MM.1S (cell line): ENCODE measurements around the gene IFTAP.

ENCODE experiments used
- DNase-seq: peaks from one replicate; pipeline ENCODE4 v3.0.0-alpha.2; 2015
- H2AFZ ChIP-seq: fragments of 300-600 bp; sonication (generic); 2 replicates; pipeline ENCODE4 v1.6.0; 2016; ENCODE audit warnings: antibody characterized with exemption, low read length
- H3F3A ChIP-seq: fragments of 300-600 bp; sonication (generic); 2 replicates; pipeline ENCODE4 v1.6.1; 2016; ENCODE audit warnings: mild to moderate bottlenecking, antibody characterized with exemption, low read length, moderate library complexity, mixed read lengths; ENCODE audit not compliant: insufficient read depth
- H3K27ac ChIP-seq: fragments of 300-600 bp; sonication (generic); 2 replicates; pipeline ENCODE4 v1.5.1; 2016; ENCODE audit warnings: mild to moderate bottlenecking, low read length
- H3K27me3 ChIP-seq: fragments of 300-600 bp; sonication (generic); replicated peaks from 2 replicates; pipeline ENCODE4 v1.6.0; 2016; ENCODE audit warnings: low read length; ENCODE audit not compliant: insufficient read depth
- H3K36me3 ChIP-seq: fragments of 300-600 bp; sonication (generic); replicated peaks from 2 replicates; pipeline ENCODE4 v1.6.1; 2016; ENCODE audit warnings: mild to moderate bottlenecking, low read length, mixed read lengths; ENCODE audit not compliant: insufficient read depth
- H3K4me1 ChIP-seq: fragments of 300-600 bp; sonication (generic); 2 replicates; pipeline ENCODE4 v1.6.1; 2016; ENCODE audit warnings: low read length, mixed read lengths
- H3K4me2 ChIP-seq: fragments of 300-600 bp; sonication (generic); 2 replicates; pipeline ENCODE4 v1.6.0; 2016; ENCODE audit warnings: low read depth, low read length
- H3K4me3 ChIP-seq: fragments of 300-600 bp; sonication (generic); 2 replicates; pipeline ENCODE4 v1.5.1; 2016; ENCODE audit warnings: low read length, mixed read lengths
- H3K79me2 ChIP-seq: fragments of 300-600 bp; sonication (generic); 2 replicates; pipeline ENCODE4 v1.6.1; 2016; ENCODE audit warnings: mixed run types, low read length, mixed read lengths
- H3K9ac ChIP-seq: fragments of 300-600 bp; sonication (generic); 2 replicates; pipeline ENCODE4 v1.6.1; 2016; ENCODE audit warnings: low read length, mixed read lengths
- H3K9me2 ChIP-seq: fragments of 300-600 bp; sonication (generic); replicated peaks from 2 replicates; pipeline ENCODE4 v1.6.1; 2016; ENCODE audit warnings: mild to moderate bottlenecking, low read length, mixed read lengths; ENCODE audit not compliant: insufficient read depth
- H3K9me3 ChIP-seq: fragments of 300-600 bp; sonication (generic); replicated peaks from 2 replicates; pipeline ENCODE4 v1.6.1; 2016; ENCODE audit warnings: mild to moderate bottlenecking, low read length, mixed read lengths; ENCODE audit not compliant: insufficient read depth
- H4K20me1 ChIP-seq: fragments of 300-600 bp; sonication (generic); 2 replicates; pipeline ENCODE4 v1.6.1; 2016; ENCODE audit warnings: mild to moderate bottlenecking, low read length, moderate library complexity, mixed read lengths; ENCODE audit not compliant: insufficient read depth
- EZH2 ChIP-seq: fragments of 300-600 bp; sonication (generic); optimal IDR thresholded peaks from 2 replicates; pipeline ENCODE3; 2017; ENCODE audit warnings: low read depth, mild to moderate bottlenecking, antibody characterized with exemption, low read length, mixed read lengths
- EZH2phosphoT487 ChIP-seq: fragments of 300-600 bp; sonication (generic); IDR thresholded peaks from 2 replicates; pipeline ENCODE4 v1.6.1; 2018; ENCODE audit warnings: antibody characterized with exemption, low read length
- TF ChIP-seq, protein P1 (sequence below): fragments of 300-600 bp; sonication (generic); IDR thresholded peaks from 2 replicates; pipeline ENCODE4 v1.5.1; 2016; ENCODE audit warnings: antibody characterized with exemption, low read length, mixed read lengths

Gene IFTAP

GRCh38 chr11:36627006-36627405 is 32.7 kb downstream of the IFTAP start:
- H3K27ac ChIP-seq, result no peak overlapping the region

GRCh38 chr11:36627471-36627870 is 33.2 kb downstream of the IFTAP start:
- no peak for TF ChIP-seq EZH2phosphoT487
- TF ChIP-seq, protein P1, sequence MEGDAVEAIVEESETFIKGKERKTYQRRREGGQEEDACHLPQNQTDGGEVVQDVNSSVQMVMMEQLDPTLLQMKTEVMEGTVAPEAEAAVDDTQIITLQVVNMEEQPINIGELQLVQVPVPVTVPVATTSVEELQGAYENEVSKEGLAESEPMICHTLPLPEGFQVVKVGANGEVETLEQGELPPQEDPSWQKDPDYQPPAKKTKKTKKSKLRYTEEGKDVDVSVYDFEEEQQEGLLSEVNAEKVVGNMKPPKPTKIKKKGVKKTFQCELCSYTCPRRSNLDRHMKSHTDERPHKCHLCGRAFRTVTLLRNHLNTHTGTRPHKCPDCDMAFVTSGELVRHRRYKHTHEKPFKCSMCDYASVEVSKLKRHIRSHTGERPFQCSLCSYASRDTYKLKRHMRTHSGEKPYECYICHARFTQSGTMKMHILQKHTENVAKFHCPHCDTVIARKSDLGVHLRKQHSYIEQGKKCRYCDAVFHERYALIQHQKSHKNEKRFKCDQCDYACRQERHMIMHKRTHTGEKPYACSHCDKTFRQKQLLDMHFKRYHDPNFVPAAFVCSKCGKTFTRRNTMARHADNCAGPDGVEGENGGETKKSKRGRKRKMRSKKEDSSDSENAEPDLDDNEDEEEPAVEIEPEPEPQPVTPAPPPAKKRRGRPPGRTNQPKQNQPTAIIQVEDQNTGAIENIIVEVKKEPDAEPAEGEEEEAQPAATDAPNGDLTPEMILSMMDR, result no peak
- no peak for TF ChIP-seq EZH2
- Histone ChIP-seq H3K4me1 (0 out of 2 replicates have a peak, but pooled peaks cover 3% of the 10 kb centered on the region), H2AFZ (no peak overlapping the region)

More at GRCh38 chr11:36627006-36627405, 32.7 kb downstream of the IFTAP start:
- Histone ChIP-seq H4K20me1 (no peaks in the 10 kb centered on the region), H2AFZ (no peak overlapping the region), H3K4me1 (0 out of 2 replicates have a peak, but pooled peaks cover 3% of the 10 kb centered on the region), H3K9me2 (no peaks in the 10 kb centered on the region), H3K79me2 (no peaks in the 10 kb centered on the region), H3K9ac (no peak overlapping the region), H3F3A (no peaks in the 10 kb centered on the region), H3K4me2 (no peak overlapping the region), H3K4me3 (no peak overlapping the region), H3K9me3 (no peaks in the 10 kb centered on the region), H3K27me3 (no peaks in the 10 kb centered on the region), H3K36me3 (no peaks in the 10 kb centered on the region)
- DNase-seq, result no peak
- no peak for TF ChIP-seq EZH2
- no peak for TF ChIP-seq EZH2phosphoT487
- TF ChIP-seq, protein P1, result no peak

DNA sequence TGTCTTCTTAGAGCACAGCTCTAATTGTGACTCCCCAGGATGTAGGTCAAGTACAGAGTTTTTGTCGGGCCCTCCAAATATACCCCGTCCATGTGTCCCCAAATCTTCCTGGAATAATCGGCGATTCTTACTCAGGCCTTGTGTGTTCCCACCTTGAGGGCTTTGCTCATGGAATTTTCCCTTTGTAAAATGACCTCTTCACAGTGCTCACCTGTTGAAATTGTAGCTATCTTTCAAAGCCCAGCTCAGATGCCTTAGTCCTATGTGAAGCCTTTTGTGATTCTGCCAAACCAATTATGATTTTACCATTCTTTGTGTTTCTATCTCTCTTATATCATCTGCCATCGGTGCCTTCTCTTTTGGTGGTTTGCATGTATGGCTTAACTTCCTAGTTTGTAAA is 33.8 kb downstream of the IFTAP start:
- no peak for DNase-seq
- Histone ChIP-seq H3K9me2 (no peaks in the 10 kb centered on the region), H3F3A (no peaks in the 10 kb centered on the region), H3K9ac (no peak overlapping the region), H3K4me2 (no peak overlapping the region), H3K27ac (no peak overlapping the region), H4K20me1 (no peaks in the 10 kb centered on the region), H3K27me3 (no peaks in the 10 kb centered on the region), H3K4me1 (0 out of 2 replicates have a peak, but pooled peaks cover 3% of the 10 kb centered on the region), H3K79me2 (no peaks in the 10 kb centered on the region), H3K36me3 (no peaks in the 10 kb centered on the region), H3K4me3 (no peak overlapping the region), H2AFZ (no peak overlapping the region), H3K9me3 (no peaks in the 10 kb centered on the region)
- TF ChIP-seq, protein P1, result no peak
- no peak for TF ChIP-seq EZH2

More at GRCh38 chr11:36627471-36627870, 33.2 kb downstream of the IFTAP start:
- Histone ChIP-seq H3K9me3 (no peaks in the 10 kb centered on the region), H3K4me3 (no peak overlapping the region), H4K20me1 (no peaks in the 10 kb centered on the region), H3K36me3 (no peaks in the 10 kb centered on the region), H3F3A (no peaks in the 10 kb centered on the region), H3K27ac (no peak overlapping the region), H3K27me3 (no peaks in the 10 kb centered on the region), H3K9ac (no peak overlapping the region), H3K9me2 (no peaks in the 10 kb centered on the region), H3K4me2 (no peak overlapping the region), H3K79me2 (no peaks in the 10 kb centered on the region)
- DNase-seq, result no peak
